Right lobe of liver (tissue), 6 donors: ENCODE measurements around the gene MAP3K2. TPM values are rescaled to one million over a fixed set of nuclear protein-coding genes. Genes with fewer than 3 reads are reported as not detected.

Source experiments
- ATAC-seq, 4 donors: fragments of 200-7000 bp; cut with Tn5 transposase; one replicate each; pipeline ENCODE4 v1.9.1; 2020; ENCODE audit warnings: mild to moderate bottlenecking in 4 of 4, moderate library complexity in 4 of 4
- DNase-seq, 3 donors: peaks; one replicate each; pipeline ENCODE4 v3.0.0-alpha.2; 2020
- H3K27ac ChIP-seq, 3 donors: fragments of 200-600 bp; one replicate each; pipeline ENCODE4 v1.8.0; 2022
- H3K27me3 ChIP-seq, 2 donors: fragments of 200-600 bp; one replicate each; pipeline ENCODE4 v1.8.0; 2022
- H3K36me3 ChIP-seq, 4 donors: fragments of 200-600 bp; sonication (generic) in 1 of 4; one replicate each; pipeline versions ENCODE4 v1.5.1 to v1.8.0; 2017 to 2022; ENCODE audit warnings: control low read depth in 1 of 4
- H3K4me1 ChIP-seq, 4 donors: fragments of 200-600 bp; sonication (generic) in 1 of 4; one replicate each; pipeline versions ENCODE4 v1.5.1 to v1.8.0; 2017 to 2022; ENCODE audit warnings: control low read depth in 1 of 4
- H3K4me3 ChIP-seq, 3 donors: fragments of 200-600 bp; one replicate each; pipeline ENCODE4 v1.8.0; 2022
- H3K9me3 ChIP-seq, 4 donors: fragments of 200-600 bp; sonication (generic) in 1 of 4; one replicate each; pipeline versions ENCODE4 v1.5.1 to v1.8.0; 2017 to 2022; ENCODE audit warnings: control low read depth in 1 of 4
- POLR2A ChIP-seq: fragments of 450-650 bp; IDR thresholded peaks from one replicate; pipeline ENCODE4 v1.6.1; 2017; ENCODE audit warnings: antibody characterized with exemption, mild to moderate bottlenecking
- WGBS: methylation state at CpG from one replicate; pipeline ENCODE4 v1.1.6; 2018; ENCODE audit warnings: low coverage, low lambda C conversion rate; ENCODE audit not compliant: insufficient coverage; ENCODE audit errors: missing lambda C conversion rate; 5-methylcytosine and 5-hydroxymethylcytosine counted together
- intact Hi-C, 2 donors: fragments of 100-400 bp; cut with DNase I; formaldehyde crosslinking; loops; one replicate each; pipeline versions ENCODE4 v1.11.2 to v1.14.1; 2022
- total RNA-seq, 6 experiments: library from RNA; depleted of rRNA in 2 of 6; stranded (reverse); fragments of >200 nt in 2 of 6; fragmentation: NEBNext Ultra II Directional in 3 of 6; extraction: Animal tissue kit (Norgen Biotek cat#: 25700) in 3 of 6; gene quantifications; one replicate each; pipeline versions ENCODE4 v1.1.0 to v1.2.4, GENCODE V29; 2016 to 2023
- TF ChIP-seq, protein P1 (sequence below), 4 donors: fragments of 200-600 bp in 3 of 4; fragments of 450-650 bp in 1 of 4; IDR thresholded peaks; one replicate each; pipeline versions ENCODE4 v1.5.1 to v1.8.0; 2016 to 2022; ENCODE audit warnings: antibody characterized with exemption in 4 of 4, mild to moderate bottlenecking in 2 of 4
- donor health status: DM: no; HTN: yes; CAD: no.
- donor health status: DM: no; HTN: no; CAD: no.
- donor health status: DM: no; HTN: no; CAD: no.
- donor health status: DM: no; HTN: yes; CAD: no.
- donor health status: DM: no; HTN: yes; CAD: no.

MAP3K2 gene
- total RNA-seq, 6 experiments from 2014 or later: 28.6 to 45.1 (median 39.8) TPM

- Histone ChIP-seq H3K4me1 (peaks cover 0 to 10% (median 4%) of the 10 kb centered on the region in 4 donors), H3K9me3 (no peaks in the 10 kb centered on the region), H3K27ac (no peak overlapping the region), H3K27me3 (no peaks in the 10 kb centered on the region), H3K4me3 (no peak overlapping the region), H3K36me3 (peaks cover 0 to 10% (median 6%) of the 10 kb centered on the region in 4 donors)
- intact Hi-C loops: no loop called here
- ATAC-seq: peak in 1 of 4 donors; percentile 2
- no peak for DNase-seq
- WGBS: 76% methylated on average over 3 of the region's 7 CpGs
- TF ChIP-seq POLR2A: no peak
- TF ChIP-seq, protein P1, sequence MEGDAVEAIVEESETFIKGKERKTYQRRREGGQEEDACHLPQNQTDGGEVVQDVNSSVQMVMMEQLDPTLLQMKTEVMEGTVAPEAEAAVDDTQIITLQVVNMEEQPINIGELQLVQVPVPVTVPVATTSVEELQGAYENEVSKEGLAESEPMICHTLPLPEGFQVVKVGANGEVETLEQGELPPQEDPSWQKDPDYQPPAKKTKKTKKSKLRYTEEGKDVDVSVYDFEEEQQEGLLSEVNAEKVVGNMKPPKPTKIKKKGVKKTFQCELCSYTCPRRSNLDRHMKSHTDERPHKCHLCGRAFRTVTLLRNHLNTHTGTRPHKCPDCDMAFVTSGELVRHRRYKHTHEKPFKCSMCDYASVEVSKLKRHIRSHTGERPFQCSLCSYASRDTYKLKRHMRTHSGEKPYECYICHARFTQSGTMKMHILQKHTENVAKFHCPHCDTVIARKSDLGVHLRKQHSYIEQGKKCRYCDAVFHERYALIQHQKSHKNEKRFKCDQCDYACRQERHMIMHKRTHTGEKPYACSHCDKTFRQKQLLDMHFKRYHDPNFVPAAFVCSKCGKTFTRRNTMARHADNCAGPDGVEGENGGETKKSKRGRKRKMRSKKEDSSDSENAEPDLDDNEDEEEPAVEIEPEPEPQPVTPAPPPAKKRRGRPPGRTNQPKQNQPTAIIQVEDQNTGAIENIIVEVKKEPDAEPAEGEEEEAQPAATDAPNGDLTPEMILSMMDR (IDR thresholded peaks at IDR 0.05): no peak
These were observed 42.2 kb upstream of the MAP3K2 start for GRCh38 chr2:127429844-127430425.

- ATAC-seq (no peak), DNase-seq (no peak)
- Histone ChIP-seq H3K27ac (no peak overlapping the region), H3K9me3 (no peaks in the 10 kb centered on the region), H3K36me3 (peaks cover 0 to 15% (median 11%) of the 10 kb centered on the region in 4 donors), H3K4me1 (peaks cover 0 to 10% (median 4%) of the 10 kb centered on the region in 4 donors), H3K4me3 (no peak overlapping the region), H3K27me3 (no peaks in the 10 kb centered on the region)
- 76% methylated on average over 4 of the region's 4 CpGs for WGBS
- no peak for TF ChIP-seq POLR2A
- TF ChIP-seq, protein P1 (IDR thresholded peaks at IDR 0.05): no peak
- intact Hi-C loops: no loop called here
These were observed 41.5 kb upstream of the MAP3K2 start for GRCh38 chr2:127429291-127429690.

DNA sequence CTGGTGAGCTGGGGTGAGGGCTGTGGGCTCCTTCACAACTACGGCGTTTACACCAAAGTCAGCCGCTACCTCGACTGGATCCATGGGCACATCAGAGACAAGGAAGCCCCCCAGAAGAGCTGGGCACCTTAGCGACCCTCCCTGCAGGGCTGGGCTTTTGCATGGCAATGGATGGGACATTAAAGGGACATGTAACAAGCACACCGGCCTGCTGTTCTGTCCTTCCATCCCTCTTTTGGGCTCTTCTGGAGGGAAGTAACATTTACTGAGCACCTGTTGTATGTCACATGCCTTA, 41.0 kb upstream of the MAP3K2 start:
- H3K4me3 ChIP-seq: no peak overlapping the region
- H3K27ac ChIP-seq: no peak overlapping the region
- peaks cover 0 to 20% (median 12%) of the 10 kb centered on the region in 4 donors for H3K36me3 ChIP-seq
- H3K9me3 ChIP-seq: no peaks in the 10 kb centered on the region
- intact Hi-C loops: no loop called here
- H3K27me3 ChIP-seq: no peaks in the 10 kb centered on the region
- DNase-seq (no peak), ATAC-seq (no peak)
- 100% methylated on average over 1 of the region's 6 CpGs for WGBS
- H3K4me1 ChIP-seq: peaks cover 0 to 10% (median 4%) of the 10 kb centered on the region in 4 donors
- TF ChIP-seq POLR2A: no peak
- TF ChIP-seq, protein P1 (IDR thresholded peaks at IDR 0.05): no peak

- H3K4me3 ChIP-seq: no peak overlapping the region
- WGBS: 93% methylated on average over 13 of the region's 36 CpGs
- intact Hi-C loops: no loop called here
- peaks cover 0 to 26% (median 12%) of the 10 kb centered on the region in 4 donors for H3K36me3 ChIP-seq
- H3K4me1 ChIP-seq: peaks cover 0 to 10% (median 4%) of the 10 kb centered on the region in 4 donors
- no peak for TF ChIP-seq POLR2A
- TF ChIP-seq, protein P1 (IDR thresholded peaks at IDR 0.05): no peak
- ATAC-seq: peak in 3 of 4 donors; percentile 10 to 31 (median 28)
- no peaks in the 10 kb centered on the region for H3K9me3 ChIP-seq
- H3K27ac ChIP-seq: no peak overlapping the region
- no peak for DNase-seq
- no peaks in the 10 kb centered on the region for H3K27me3 ChIP-seq
These were observed 40.5 kb upstream of the MAP3K2 start for GRCh38 chr2:127428057-127428814.
